GM23248 (cell line): ENCODE measurements around the gene CHERP.

ENCODE experiments used
- EZH2 ChIP-seq: fragments of 200-600 bp; sonication (generic); IDR thresholded peaks from 2 replicates; pipeline ENCODE4 v1.6.1; 2018; ENCODE audit warnings: antibody characterized with exemption, mild to moderate bottlenecking; ENCODE audit not compliant: insufficient read depth, poor library complexity, severe bottlenecking
- EZH2phosphoT487 ChIP-seq: fragments of 200-600 bp; sonication (generic); IDR thresholded peaks from 2 replicates; pipeline ENCODE4 v1.6.1; 2018; ENCODE audit warnings: antibody characterized with exemption, moderate library complexity, mild to moderate bottlenecking, low read depth; ENCODE audit not compliant: insufficient read depth

GRCh38 chr19:16522559-16523377, 19.5 kb downstream of the CHERP start:
- no peak for TF ChIP-seq EZH2
- no peak for TF ChIP-seq EZH2phosphoT487
